Stimulated activated CD8-positive, alpha-beta memory T cell treated with anti-CD3 and anti-CD28 coated beads, Interleukin-4, amount 100 ng/mL, for 24 hours (primary cell): Measurements from ENCODE around the gene GDF2.

Experiments
- DNase-seq: peaks from one replicate; pipeline ENCODE4 v3.0.0-alpha.2; 2020; ENCODE audit warnings: low read depth

The GDF2 gene

DNA sequence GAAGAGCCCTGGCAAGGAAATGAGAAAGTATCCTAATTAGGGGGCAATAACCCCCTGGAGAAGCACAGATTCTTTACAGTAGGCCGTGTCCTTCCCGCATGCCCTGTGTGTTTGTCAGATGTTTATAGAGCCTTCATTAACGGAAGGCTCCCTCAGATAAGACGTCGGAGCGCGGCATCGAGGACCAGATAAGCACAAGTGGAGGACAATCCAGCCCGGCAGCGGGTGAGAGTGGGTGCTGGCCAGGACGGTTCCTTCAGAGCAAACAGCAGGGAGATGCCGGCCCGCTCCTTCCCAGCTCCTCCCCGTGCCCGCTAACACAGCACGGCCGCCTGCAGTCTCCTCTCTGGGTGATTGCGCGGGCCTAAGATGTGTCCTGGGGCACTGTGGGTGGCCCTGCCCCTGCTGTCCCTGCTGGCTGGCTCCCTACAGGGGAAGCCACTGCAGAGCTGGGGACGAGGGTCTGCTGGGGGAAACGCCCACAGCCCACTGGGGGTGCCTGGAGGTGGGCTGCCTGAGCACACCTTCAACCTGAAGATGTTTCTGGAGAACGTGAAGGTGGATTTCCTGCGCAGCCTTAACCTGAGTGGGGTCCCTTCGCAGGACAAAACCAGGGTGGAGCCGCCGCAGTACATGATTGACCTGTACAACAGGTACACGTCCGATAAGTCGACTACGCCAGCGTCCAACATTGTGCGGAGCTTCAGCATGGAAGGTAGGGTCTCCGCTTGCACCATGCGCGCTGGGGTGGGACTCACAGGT, at the start of gene GDF2:
TSS of gene GDF2 (plus strand) at position 155 of the 762 bp plus-strand sequence. CDS start at position 370, 215 bp downstream.
- no peak for DNase-seq

- DNase-seq = no peak
Observed at GRCh38 chr10:47276071-47276470, 46.2 kb upstream of the GDF2 start.

DNA sequence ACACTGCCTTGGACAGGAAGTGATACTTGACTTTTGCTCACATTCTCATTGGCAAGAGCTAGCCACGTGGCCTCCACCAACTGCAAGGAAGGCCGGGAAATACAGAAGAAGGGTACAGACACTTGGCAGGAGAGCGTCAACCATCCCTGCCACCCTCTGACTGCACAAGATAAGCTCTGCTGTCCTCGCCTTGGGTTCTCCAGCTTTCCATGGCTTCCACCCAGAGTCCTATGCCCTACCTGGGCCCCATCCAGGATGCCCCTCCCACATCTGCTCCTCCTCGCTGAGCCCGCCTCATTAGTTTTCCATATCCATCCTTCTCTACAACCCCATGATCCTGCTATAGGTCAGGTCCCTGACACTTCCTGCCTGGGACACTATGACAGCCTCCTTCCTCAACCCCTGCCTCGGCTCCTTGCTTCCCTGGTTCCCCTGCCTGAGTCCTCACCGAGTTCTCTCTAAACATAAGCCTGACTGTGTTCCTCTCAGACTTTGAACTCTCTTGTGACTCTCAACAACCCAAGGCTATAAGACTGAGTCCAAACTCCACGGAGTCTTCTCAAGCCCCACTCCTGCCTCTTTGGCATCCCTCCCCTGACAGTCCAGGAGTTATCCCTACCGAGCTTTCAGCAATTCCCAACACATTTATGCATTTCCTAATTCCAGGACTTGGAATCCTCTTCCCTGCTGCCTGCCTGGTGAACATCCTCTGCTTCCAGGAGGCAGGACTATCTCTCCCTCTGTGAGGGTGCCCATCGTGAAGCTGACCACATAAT, 45.5 kb upstream of the GDF2 start:
- DNase-seq = no peak

DNA sequence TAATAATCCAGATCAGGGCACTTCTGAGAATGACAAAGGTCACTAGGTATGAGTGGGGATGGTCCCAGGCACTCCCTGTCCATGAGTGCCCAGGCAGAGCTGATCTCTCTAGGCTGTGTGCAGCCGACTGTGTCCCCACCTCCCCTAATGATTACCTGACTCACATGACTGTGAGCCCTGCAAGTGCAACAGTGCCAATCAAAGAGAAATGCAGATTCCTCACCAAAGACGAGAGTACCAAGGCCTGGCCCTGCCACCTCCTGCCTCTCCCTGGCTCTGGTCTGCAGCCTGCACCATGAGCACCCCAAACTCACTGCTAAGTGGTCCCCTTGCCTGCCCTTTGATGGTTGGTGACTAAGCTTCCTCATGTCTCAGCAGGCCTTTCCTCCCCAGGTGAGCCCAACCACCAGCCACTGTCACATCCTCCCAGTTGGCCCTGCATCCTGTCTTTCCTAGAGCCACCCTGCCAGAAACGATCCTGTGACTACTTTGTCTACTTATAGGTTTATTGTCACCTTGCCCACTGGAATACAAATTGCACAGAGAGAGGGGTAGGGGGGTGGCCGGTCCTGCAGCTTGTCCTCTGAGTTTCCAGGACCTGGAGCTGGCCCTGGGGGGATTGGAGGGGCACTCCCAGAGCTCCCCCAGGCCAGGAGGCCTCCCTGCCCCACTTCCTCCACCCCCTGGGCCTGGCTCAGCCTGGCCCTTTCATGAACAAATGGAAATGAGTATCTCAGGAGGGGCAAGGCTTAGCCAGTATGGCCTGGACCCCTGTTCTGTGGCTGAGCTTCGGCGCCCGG, 44.7 kb upstream of the GDF2 start:
- DNase-seq = no peak

- no peak for DNase-seq
Observed at GRCh38 chr10:47278152-47278473, 44.1 kb upstream of the GDF2 start.

DNA sequence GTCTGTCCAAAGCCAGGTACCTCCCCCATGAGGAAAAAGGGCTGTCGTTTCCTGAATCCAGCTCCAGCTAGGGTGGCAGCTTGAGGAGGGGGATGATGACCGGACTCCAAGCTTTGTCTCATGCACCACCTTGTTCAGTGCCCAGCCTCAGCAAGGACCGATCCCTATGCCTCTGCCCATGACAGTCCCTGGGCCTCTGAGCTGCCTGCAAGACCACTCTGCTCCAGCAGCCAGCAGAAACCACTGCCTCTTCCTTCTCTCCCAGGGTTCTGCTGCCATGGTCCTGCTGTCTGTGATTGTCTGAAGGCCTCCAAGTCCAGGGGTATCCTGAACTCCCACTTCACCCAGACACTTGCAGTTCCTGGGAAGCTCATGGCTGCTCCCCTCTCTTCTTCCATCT, 43.5 kb upstream of the GDF2 start:
- no peak for DNase-seq

DNA sequence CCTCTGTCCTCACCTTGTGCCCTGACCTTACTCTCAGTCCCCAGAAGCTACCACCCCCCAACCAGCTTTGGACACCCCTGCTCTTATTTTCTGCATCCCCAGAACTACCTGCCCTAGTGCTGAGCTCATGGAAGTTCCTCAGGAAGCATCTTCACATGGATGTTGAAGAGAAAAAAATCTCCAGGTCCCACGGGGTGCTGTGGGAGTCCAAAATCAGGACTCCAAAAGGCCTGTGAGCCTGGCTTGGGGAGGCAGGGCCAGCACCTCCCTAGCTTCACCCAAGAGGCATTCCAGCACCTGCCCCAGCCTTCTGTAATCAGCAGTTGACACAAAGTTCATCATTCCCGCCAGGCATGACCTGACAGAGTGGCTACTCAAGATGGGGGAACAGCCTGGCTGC, 43.0 kb upstream of the GDF2 start:
- no peak for DNase-seq

GRCh38 chr10:47282005-47282656, 40.1 kb upstream of the GDF2 start:
- DNase-seq = no peak

- DNase-seq = no peak
Observed at GRCh38 chr10:47282657-47283018, 39.6 kb upstream of the GDF2 start.

DNA sequence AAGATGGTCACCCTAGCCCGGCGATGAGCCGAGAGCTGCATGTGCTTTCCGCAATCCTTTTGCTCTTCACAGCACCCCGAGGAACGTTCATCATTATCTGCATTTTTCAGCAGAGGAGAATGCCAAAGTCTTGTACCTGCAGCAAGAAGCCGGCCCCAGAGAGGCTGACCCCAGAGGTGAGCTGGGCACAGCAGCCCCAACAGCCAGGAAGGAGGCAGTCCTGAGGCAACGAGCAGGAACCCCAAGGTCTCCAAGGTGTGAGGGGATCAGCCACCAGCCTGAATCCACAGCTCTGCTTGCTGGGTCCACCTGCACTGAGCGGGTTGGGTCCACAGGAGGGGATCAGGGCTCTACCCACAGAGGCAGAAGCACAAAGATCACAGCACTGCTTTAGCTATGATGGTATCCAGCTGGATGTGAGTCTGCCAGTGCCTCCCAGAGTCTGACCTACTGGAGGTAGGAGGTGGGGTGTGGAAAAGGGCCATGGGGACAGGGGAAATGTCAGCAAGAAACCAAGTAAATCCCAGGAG, 39.1 kb upstream of the GDF2 start:
- no peak for DNase-seq

- no peak for DNase-seq
Observed at GRCh38 chr10:47283848-47284247, 38.4 kb upstream of the GDF2 start.

DNA sequence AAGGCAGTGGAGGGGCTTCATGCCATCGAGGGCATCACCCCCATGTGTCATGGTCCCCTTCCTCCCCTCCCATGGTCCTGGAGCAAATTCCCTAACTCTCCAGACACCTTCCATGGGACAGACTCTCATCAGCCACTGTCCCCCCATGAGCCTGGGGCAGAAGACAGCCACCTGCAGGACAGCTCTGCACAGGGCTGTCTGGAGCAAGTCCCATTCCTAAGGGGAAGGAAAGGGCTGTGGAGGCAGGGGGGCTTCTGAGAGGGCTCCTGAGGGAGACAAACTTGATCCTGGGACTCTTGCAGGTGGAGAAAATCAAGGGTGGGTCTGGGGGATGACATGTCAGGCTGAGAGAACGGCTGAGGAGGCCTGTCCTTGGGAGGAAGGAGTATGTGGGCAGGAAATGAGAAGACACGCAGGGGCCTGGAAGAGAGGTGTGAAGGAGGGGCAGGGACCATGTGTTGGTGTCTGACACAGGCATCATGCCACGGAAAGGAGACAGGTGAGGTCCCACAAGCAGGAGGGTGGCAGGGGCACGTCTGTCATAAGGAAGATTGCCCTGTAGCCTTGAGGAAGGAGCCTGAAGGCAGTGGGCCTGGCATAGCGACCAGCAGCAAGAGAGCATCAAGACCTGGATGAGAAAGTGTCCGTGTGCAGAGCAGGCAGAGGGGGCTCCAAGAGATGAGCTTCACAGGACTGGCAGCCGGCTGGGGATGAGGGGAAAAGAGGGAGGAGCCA, 36.7 kb upstream of the GDF2 start:
- no peak for DNase-seq

DNA sequence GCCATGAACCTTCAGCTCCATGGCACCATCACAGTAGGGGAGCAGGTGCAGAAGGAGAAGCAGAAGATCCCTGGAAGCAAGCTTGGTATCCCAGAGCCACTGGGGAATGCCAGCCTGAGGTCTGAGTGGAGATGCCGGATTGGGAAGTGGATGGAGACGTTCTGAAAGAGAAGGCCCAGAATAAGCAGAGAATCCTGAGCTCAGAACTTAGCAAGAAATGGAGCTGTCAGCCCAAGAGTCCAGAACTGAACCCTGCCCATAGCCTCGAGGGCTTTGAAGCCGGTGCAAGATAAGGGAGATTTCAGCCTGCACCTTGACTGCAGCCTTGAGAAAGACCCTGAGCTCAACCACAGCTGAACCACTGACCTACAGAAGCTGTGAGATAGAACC, 36.1 kb upstream of the GDF2 start:
- DNase-seq = no peak

DNA sequence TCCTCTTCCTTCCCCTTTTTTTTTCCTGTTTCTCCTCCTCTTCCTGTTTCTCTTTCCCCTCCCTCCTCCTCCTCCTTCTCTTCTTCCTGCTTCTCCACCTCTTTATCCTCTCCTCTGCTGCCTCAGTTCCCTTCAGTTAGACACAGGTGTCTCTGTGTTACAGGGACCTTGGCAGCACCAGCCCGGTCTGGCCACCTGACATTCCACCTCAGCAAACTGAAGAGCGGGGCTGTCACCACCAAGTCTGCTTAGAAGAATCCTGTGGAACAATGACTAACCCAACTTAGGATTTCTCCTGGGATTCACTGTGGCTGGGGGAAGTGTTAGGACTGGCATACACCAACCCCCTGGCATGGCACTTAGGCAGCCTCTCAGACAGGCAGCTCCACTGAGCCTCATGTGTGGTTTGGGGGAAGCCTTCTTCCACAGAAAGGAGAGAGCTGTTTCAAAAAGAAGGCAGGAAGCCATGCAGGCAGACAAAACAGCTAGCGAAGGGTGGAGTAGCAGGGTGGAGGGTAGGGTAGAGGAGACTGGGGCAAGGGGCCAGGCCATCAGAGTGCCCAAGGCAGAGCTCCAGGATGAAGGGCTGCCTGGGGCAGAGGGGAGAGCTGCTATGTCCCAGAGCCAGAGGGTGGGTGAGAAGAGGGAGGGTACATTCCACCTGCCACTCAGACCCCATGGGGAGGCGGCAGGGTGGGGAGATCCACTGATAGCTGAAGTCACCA, 35.5 kb upstream of the GDF2 start:
- DNase-seq = no peak

- DNase-seq = no peak
Observed at GRCh38 chr10:47287365-47287802, 34.9 kb upstream of the GDF2 start.

GRCh38 chr10:47287805-47288204, 34.4 kb upstream of the GDF2 start:
- no peak for DNase-seq

DNA sequence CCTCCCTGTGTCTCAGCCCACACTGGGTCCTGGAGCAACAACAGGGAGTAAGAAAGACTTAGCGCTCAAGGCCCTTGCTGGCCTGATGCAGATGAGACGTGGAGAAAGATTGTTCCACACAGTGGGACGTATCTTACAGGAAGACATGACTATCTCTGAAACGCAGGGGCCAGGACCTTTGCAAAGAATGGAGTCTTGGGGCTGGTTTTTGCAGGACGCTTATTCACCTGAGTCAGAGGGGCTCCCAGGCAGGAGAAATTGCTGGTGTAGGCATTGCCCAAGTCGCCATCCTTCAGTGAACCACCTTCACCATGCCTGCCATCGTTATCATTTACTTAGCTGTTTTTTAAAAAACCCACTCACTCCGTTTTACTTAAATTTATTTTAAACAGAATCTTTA, 34.0 kb upstream of the GDF2 start:
- DNase-seq = no peak

DNA sequence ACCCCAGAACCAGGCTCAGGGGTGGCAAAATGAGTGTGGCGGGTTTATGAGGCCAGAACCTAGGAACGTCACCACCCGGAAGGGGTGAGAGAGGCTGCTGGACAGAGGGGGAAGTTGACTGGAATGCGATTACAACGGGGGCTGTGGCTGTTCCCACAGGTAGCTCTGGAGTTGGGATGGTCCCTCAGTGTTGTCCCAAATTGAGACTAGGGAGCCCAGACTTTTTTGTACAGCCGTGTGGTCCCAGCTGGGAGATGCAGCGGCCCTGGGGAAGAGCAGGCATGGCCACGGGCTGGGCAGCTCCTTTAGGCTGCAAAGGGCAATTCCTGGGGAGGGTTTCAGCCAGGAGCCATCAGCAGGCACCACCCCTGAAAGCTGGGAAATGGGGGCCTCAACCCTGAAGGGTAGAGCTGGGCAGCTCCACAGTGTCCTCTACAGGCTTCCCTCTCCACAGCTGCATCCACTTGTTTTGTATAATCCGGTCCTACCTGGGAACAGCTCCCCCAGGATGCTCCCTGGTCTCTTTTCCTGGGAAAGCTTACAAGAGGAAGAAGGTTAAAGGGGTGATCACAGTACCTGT, 33.2 kb upstream of the GDF2 start:
- no peak for DNase-seq

GRCh38 chr10:47289921-47290320, 32.3 kb upstream of the GDF2 start:
- no peak for DNase-seq

DNA sequence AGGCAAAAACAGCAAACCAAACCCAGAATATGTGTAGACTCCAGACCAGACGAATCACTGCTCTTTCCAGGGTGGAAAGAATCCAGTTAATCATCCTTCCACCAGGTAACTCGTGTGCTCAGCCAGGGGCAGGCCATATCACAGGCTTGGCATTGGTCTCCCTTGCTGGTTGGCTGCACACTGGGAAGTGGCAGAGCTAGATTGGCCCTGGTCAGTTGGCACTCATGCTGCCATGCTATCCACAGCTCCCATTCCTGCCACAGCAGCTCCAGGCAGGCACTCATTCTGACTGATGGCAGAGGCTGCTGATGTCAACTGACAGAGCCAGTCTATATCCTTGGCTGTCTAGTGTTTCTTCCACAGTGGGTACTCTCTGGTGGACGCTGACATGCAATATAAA, 31.9 kb upstream of the GDF2 start:
- DNase-seq = no peak
